GM19372 (cell line): ENCODE data around the gene PHPT1.
"Not testable (repeated sequence)": the region's sequence is repeated elsewhere in the genome, so short reads cannot be mapped to it uniquely, and the experiment has no call there.

ENCODE experiments used
- ATAC-seq: cut with Tn5 transposase; IDR thresholded peaks from one replicate; pipeline ENCODE4 v1.9.1; 2021; ENCODE audit warnings: mild to moderate bottlenecking, low read depth, moderate library complexity; ENCODE audit not compliant: unreplicated experiment

PHPT1 gene

GRCh38 chr9:136835932-136836904, 13.0 kb upstream of the PHPT1 start:
- no peak for ATAC-seq

DNA sequence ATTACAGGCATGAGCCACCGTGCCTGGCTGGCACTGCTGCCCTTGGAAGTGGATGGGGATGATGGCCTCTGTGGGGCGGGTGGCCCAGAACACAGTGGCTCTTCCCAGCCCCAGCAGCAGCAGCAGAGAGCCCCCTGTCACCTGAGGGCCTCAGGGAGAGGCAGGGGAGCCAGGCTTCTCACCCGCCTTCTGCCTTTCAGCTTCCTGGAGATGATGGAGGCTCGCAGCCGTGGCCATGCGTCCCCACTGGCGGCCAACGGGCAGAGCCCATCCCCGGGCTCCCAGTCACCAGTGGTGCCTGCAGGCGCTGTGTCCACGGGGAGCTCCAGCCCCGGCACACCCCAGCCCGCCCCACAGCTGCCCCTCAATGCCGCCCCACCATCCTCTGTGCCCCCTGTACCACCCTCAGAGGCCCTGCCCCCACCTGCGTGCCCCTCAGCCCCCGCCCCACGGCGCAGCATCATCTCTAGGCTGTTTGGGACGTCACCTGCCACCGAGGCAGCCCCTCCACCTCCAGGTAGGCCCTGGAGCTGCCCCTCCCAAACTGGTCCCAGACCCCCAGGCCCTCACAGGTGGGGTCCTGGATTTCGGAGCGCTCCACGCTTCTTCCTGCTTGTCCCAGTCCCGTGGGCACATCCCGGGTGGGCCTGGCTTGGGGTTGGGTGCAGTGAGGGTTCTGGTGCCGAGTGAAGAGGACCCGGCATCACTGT, 11.9 kb upstream of the PHPT1 start:
- no peak for ATAC-seq

DNA sequence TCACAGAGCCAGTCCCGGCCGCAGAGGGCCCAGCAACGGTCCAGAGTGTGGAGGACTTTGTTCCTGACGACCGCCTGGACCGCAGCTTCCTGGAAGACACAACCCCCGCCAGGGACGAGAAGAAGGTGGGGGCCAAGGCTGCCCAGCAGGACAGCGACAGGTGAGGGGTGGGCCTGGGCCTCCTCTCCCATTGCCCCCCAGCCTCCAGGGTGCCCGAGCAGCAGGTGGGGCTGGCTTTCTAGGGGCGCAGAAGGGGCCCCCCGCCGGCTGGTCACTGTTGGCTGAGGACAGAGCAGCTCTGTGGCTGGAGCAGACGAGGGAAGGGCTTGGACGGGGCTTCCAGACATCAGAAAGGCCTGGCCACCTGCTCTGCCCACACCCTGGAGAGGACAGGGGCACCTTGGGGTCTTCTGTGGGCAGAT, 11.3 kb upstream of the PHPT1 start:
- ATAC-seq: not testable (repeated sequence)

DNA sequence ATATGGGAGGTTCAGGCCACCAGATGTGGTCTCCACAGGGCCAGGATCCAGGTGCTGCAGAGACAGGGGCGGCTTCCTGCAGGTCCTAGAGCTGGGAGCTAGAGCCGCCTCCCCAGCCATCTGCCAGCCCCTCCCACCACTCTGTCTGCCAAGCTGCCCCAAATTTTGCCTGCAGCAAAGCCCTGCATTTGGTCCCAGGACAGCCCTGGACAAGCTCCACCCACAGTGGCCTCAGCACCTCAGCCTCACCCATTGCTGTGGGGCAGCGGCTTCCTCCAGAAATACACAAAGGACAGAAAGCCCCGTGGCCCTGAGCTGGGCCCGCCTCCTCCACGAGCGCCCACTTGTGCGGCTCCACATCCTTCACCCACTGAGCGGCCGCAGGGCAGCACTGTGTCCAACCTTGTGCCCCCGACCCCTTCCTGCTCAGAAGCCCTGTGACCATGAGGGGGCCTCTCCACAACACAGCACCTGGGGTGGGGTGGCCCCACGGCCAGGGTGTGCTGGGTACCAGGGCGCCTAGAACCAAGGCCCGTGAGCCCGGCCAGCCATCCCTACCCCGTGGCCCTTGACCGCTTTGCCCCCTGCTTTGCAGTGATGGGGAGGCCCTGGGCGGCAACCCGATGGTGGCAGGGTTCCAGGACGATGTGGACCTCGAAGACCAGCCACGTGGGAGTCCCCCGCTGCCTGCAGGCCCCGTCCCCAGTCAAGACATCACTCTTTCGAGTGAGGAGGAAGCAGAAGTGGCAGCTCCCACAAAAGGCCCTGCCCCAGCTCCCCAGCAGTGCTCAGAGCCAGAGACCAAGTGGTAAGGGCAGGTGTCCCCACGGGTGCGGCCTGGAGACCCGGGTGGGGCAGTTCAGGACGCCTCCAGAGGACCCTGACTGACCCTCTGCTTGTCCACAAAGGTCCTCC, 10.6 kb upstream of the PHPT1 start:
- no peak for ATAC-seq

- no peak for ATAC-seq
Measured at GRCh38 chr9:136839229-136840139, 9.7 kb upstream of the PHPT1 start.

- ATAC-seq: no peak
Measured at GRCh38 chr9:136840140-136840876, 8.9 kb upstream of the PHPT1 start.

DNA sequence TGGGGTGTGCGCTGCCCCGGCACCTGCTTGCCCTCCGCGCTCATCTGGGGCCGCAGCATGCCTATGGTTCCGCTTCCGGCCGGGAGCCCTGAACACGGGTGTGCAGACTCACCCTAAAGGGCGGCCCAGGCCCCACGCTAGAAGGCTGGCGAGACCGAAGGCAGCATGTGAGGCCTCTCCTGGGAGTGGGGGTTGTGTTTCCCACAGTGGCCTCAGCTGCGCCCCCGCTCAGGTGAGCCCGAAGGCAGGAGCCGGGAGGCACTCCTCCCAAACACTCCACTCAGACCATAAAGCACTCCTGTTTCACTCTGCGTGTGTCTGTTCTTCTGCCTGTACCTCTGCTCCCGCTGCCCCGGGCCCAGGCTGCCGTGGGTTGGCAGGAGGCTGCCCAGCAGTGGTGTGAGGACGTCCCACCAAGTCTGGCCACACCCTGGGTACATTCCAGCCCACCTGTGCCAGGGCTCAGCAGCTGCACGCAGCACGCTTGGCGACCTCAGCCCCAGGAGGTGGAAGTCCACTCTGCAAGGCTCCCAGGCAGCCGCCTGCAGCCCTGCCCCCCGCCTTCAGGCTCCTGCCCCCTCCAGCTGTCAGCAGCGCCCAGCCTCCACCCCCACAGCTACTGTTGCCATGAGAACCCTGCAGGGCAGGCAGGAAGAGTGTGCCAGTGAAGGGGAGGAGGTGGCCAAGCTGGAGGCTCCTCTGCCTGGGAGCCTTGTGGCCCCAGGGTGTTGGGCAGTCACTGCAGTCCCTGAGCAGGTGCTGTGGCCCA, 8.1 kb upstream of the PHPT1 start:
- ATAC-seq: no peak

DNA sequence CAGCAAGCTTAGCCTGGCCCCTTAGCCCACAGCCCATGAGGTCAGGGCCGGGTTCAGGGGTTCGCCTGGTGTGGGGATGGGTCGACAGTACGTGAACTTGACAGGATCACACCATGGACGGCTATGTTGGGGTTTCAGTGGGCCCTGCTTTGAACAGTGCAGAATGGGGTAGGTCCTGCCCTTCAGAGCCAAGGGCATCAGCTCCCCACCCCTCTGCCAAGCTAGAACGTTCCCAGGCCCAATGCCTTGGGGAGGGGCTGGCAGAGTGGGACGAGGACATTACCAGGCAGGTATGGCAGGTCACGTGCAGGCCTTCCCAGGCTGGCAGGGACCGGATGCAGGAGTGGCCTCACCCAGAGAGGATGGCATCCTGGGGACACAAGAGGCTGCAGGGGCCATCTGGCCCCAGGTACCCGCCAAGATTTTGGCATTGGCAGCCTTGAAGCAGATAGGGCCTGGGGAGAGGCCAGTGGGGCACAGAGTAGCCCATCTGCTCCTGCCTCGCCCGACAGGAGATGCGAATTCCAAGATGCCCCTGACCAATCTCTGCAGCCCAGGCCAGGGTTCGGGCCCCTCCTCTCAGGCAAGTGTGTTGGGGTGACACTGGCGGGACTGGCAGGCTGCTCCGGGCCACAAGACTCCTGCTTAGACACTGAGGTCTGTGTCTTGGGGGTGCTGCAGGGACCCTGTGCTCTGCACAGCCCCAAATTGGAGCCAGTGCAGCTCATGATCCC, 7.4 kb upstream of the PHPT1 start:
- not testable (repeated sequence) for ATAC-seq

- peak; percentile 57 for ATAC-seq
Measured at GRCh38 chr9:136842380-136842948, 6.7 kb upstream of the PHPT1 start, which contains the start of gene AJM1. Gene AJM1 (plus strand): TSS chr9:136842478. CDS start chr9:136844415, 1,937 bp downstream.

DNA sequence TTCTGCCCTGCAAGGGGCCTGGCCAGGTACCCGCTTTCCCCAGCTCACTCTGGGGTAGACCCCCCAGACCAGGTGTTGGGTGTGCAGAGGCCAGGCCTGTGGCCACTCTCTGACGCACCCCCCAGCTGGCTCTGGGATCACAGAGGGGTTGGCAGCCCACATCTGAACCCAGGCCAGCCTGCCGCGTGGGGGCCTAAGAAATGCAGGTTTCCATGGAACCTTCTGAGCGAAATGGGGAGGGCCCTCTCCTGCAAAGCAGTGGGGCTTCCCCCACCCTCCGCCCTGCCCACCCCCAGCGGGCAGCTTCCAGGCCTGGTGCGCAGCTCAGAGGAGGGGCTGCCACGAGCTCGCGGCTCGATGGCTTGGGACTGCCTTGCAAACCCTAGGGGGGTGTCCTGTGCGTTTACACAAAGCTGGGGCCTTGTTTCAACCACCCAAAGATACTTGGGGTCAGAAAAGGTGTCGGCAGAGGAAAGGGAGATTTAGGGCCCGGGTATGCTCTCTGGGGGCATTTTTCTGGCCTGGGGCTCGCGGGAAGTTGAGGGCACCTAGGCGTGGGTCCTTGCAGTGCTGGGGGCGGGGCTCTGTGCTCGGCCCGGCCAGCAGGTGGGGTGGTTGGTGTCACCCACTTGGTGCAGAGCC, 5.9 kb upstream of the PHPT1 start:
- not testable (repeated sequence) for ATAC-seq

DNA sequence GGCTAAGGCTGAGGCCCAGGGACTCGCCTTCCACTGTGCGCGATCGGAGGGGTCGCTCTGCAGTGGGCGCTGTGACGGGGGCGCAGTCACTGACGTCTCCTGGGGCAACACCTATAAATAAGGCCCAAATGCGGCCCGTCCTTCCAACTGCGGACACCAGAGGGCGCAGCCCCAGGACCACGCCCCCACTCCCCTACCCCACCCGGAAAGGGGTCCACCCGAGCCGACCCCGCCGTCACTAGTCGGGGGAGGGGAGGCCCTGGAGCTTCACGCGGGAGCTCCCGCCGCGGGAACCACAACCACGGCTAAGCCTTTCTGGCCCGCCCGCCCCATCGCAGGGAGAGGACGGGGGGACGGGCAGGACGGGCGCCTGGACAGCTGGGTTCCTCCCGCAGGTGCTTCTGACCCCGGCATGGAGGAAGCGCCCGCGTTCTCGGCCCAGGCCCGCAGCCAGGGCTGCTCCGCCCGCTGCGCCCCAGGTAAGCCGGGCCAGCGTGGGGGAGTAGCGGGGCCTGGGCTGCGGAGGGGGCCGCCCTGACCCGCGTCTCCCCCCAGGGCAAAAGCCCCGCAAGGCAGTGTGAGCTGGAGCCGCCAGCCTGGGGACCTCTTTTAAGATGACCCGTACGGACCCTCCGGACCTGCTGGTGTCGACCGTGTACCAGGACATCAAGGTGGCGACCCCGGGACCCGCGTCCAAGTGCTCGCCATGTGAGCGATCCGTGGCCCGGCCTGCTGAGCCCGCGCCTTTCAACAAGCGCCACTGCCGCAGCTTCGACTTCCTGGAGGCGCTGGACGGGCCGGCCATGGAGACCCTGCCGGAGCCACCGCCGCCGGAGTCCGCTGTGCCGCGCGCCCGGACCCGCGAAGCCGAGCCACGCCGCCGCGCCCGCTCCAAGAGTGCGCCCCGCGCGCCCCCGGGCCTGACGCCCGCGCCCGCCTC, 5.1 kb upstream of the PHPT1 start:
- not testable (repeated sequence) for ATAC-seq

DNA sequence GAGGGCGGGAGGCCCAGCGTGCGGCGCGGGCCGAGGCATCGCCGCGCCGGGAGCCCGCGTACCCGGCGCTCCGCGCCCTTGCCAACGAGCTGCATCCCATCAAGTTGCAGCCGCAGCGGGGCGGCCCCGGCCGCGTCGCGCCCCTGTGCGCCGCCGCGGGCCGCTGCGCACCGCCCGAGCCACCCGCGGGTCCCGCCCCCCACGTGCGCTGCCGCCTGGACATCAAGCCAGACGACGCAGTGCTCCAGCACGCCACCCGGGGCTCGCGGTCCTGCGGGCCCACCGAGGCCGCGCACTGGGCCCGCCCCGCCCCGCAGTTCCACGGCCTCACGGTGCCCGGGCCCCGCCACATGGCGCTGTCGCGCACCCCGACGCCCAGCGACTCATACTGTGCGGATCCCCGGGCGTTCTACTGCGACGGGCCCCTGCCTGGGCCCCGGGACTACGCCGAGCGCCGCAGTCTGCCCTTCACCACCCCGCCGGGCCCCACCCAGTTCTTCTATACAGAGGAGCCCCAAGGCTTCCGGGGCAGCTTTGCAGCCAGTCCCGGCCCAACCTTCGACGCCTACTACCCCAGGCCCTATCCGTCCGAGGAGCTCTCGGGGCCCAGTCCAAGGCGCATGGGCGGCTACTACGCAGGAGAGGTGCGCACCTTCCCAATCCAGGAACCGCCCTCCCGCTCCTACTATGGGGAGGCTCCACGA, 4.3 kb upstream of the PHPT1 start:
- ATAC-seq: no peak

- ATAC-seq: no peak
Measured at GRCh38 chr9:136845465-136846260, 3.5 kb upstream of the PHPT1 start.
